ENCODE results near the gene FGF2. TPM values are rescaled to one million over a fixed set of nuclear protein-coding genes. Genes with fewer than 3 reads are reported as not detected.

The FGF2 gene
- total RNA-seq, 1 donor = 86.5 TPM

DNA sequence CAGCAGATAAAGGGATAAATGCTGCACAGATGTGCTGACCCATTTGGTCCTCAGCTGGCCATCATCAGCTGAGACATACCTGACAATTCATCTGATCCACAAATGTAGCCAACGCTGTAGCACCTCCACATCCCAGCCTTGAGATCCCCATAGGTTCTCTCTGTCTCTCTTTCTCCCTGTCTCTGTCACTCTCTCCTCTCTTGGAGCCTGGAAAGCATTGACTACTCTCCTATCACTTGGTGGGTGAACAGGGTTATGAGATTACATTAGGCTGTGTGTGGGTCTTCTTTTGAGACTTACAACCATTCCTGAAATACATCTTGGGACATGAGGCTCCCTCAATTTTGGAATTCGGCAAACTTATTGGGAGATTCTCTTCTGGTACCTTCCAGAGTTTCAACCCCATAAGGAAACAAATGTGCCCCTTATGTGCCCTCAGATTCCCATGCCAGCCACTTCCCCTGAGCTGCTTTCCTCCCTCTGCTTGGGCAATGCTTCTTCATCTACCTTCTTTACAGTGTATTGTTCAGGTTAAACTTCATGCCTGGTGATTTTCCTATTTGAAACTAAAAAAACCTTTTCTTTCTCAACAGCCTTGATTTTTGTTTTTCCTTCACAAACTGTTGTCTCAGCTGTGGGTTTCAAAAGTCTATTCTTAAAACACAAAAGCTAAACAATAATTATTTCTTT, 29.1 kb upstream of the FGF2 start:
- H3K27me3 ChIP-seq (ENCODE audit: insufficient read depth, low read length) = no peaks in the 10 kb centered on the region
- H3K9me3 ChIP-seq (ENCODE audit: low read depth, low read length) = no peaks in the 10 kb centered on the region
- no peaks in the 10 kb centered on the region for H3K36me3 ChIP-seq (ENCODE audit: insufficient read depth, low read length)
- peak overlapping the region; percentile 11 for H2AFZ ChIP-seq (ENCODE audit: low read length)
- peak overlapping the region; percentile 71 for H3K27ac ChIP-seq (ENCODE audit: low read depth, low read length)
- peak overlapping the region; percentile 73 for H3K4me2 ChIP-seq (ENCODE audit: insufficient read depth, low read length)
- peak; percentile 69 for DNase-seq (ENCODE audit: insufficient read length, low spot score, missing footprints)
- TF ChIP-seq, protein P1, sequence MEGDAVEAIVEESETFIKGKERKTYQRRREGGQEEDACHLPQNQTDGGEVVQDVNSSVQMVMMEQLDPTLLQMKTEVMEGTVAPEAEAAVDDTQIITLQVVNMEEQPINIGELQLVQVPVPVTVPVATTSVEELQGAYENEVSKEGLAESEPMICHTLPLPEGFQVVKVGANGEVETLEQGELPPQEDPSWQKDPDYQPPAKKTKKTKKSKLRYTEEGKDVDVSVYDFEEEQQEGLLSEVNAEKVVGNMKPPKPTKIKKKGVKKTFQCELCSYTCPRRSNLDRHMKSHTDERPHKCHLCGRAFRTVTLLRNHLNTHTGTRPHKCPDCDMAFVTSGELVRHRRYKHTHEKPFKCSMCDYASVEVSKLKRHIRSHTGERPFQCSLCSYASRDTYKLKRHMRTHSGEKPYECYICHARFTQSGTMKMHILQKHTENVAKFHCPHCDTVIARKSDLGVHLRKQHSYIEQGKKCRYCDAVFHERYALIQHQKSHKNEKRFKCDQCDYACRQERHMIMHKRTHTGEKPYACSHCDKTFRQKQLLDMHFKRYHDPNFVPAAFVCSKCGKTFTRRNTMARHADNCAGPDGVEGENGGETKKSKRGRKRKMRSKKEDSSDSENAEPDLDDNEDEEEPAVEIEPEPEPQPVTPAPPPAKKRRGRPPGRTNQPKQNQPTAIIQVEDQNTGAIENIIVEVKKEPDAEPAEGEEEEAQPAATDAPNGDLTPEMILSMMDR (IDR thresholded peaks at IDR 0.05; ENCODE audit: extremely low read depth, low read depth, low read length) = no peak
- H3K4me3 ChIP-seq (ENCODE audit: insufficient read depth, low read length) = peak overlapping the region; percentile 23
- H3K79me2 ChIP-seq (ENCODE audit: insufficient read depth, low read length) = no peaks in the 10 kb centered on the region
- peaks cover 28% of the 10 kb centered on the region for H3K4me1 ChIP-seq (ENCODE audit: insufficient read depth, low read length)
- no peaks in the 10 kb centered on the region for H4K20me1 ChIP-seq (ENCODE audit: insufficient read depth, low read length)

GRCh38 chr4:122798101-122798500, 28.5 kb upstream of the FGF2 start:
- no peaks in the 10 kb centered on the region for H3K27me3 ChIP-seq (ENCODE audit: insufficient read depth, low read length)
- H3K27ac ChIP-seq (ENCODE audit: low read depth, low read length) = peak overlapping the region; percentile 71
- no peaks in the 10 kb centered on the region for H4K20me1 ChIP-seq (ENCODE audit: insufficient read depth, low read length)
- TF ChIP-seq, protein P1 (IDR thresholded peaks at IDR 0.05; ENCODE audit: extremely low read depth, low read depth, low read length) = no peak
- peaks cover 28% of the 10 kb centered on the region for H3K4me1 ChIP-seq (ENCODE audit: insufficient read depth, low read length)
- peak overlapping the region; percentile 7 for H2AFZ ChIP-seq (ENCODE audit: low read length)
- H3K4me2 ChIP-seq (ENCODE audit: insufficient read depth, low read length) = peak overlapping the region; percentile 73
- DNase-seq (ENCODE audit: insufficient read length, low spot score, missing footprints) = peak; percentile 90
- H3K36me3 ChIP-seq (ENCODE audit: insufficient read depth, low read length) = no peaks in the 10 kb centered on the region
- no peaks in the 10 kb centered on the region for H3K9me3 ChIP-seq (ENCODE audit: low read depth, low read length)
- H3K79me2 ChIP-seq (ENCODE audit: insufficient read depth, low read length) = no peaks in the 10 kb centered on the region
- H3K4me3 ChIP-seq (ENCODE audit: insufficient read depth, low read length) = peak overlapping the region; percentile 23

- H4K20me1 ChIP-seq (ENCODE audit: insufficient read depth, low read length) = no peaks in the 10 kb centered on the region
- H2AFZ ChIP-seq (ENCODE audit: low read length) = peak overlapping the region; percentile 21
- no peak for DNase-seq (ENCODE audit: insufficient read length, low spot score, missing footprints)
- no peaks in the 10 kb centered on the region for H3K79me2 ChIP-seq (ENCODE audit: insufficient read depth, low read length)
- no peak overlapping the region for H3K4me3 ChIP-seq (ENCODE audit: insufficient read depth, low read length)
- H3K4me2 ChIP-seq (ENCODE audit: insufficient read depth, low read length) = no peak overlapping the region
- H3K9me3 ChIP-seq (ENCODE audit: low read depth, low read length) = no peaks in the 10 kb centered on the region
- TF ChIP-seq, protein P1 (IDR thresholded peaks at IDR 0.05; ENCODE audit: extremely low read depth, low read depth, low read length) = no peak
- H3K36me3 ChIP-seq (ENCODE audit: insufficient read depth, low read length) = no peaks in the 10 kb centered on the region
- H3K27ac ChIP-seq (ENCODE audit: low read depth, low read length) = peak overlapping the region; percentile 71
- peaks cover 28% of the 10 kb centered on the region for H3K4me1 ChIP-seq (ENCODE audit: insufficient read depth, low read length)
- no peaks in the 10 kb centered on the region for H3K27me3 ChIP-seq (ENCODE audit: insufficient read depth, low read length)
Observed at GRCh38 chr4:122798917-122799316, 27.7 kb upstream of the FGF2 start.

- no peaks in the 10 kb centered on the region for H3K79me2 ChIP-seq (ENCODE audit: insufficient read depth, low read length)
- peaks cover 5% of the 10 kb centered on the region for H3K4me1 ChIP-seq (ENCODE audit: insufficient read depth, low read length)
- H4K20me1 ChIP-seq (ENCODE audit: insufficient read depth, low read length) = no peaks in the 10 kb centered on the region
- H3K9me3 ChIP-seq (ENCODE audit: low read depth, low read length) = no peaks in the 10 kb centered on the region
- peak overlapping the region; percentile 18 for H2AFZ ChIP-seq (ENCODE audit: low read length)
- no peaks in the 10 kb centered on the region for H3K27me3 ChIP-seq (ENCODE audit: insufficient read depth, low read length)
- H3K4me3 ChIP-seq (ENCODE audit: insufficient read depth, low read length) = no peak overlapping the region
- H3K4me2 ChIP-seq (ENCODE audit: insufficient read depth, low read length) = no peak overlapping the region
- no peak overlapping the region for H3K27ac ChIP-seq (ENCODE audit: low read depth, low read length)
- no peaks in the 10 kb centered on the region for H3K36me3 ChIP-seq (ENCODE audit: insufficient read depth, low read length)
- peak; percentile 23 for DNase-seq (ENCODE audit: insufficient read length, low spot score, missing footprints)
- TF ChIP-seq, protein P1 (IDR thresholded peaks at IDR 0.05; ENCODE audit: extremely low read depth, low read depth, low read length) = no peak
Observed at GRCh38 chr4:122803788-122804208, 22.8 kb upstream of the FGF2 start.
